ENCODE results near the gene DHX57.
A peak's percentile ranks its signal among the peaks of the same experiment; 100 is the strongest.

DHX57 gene, protein sequence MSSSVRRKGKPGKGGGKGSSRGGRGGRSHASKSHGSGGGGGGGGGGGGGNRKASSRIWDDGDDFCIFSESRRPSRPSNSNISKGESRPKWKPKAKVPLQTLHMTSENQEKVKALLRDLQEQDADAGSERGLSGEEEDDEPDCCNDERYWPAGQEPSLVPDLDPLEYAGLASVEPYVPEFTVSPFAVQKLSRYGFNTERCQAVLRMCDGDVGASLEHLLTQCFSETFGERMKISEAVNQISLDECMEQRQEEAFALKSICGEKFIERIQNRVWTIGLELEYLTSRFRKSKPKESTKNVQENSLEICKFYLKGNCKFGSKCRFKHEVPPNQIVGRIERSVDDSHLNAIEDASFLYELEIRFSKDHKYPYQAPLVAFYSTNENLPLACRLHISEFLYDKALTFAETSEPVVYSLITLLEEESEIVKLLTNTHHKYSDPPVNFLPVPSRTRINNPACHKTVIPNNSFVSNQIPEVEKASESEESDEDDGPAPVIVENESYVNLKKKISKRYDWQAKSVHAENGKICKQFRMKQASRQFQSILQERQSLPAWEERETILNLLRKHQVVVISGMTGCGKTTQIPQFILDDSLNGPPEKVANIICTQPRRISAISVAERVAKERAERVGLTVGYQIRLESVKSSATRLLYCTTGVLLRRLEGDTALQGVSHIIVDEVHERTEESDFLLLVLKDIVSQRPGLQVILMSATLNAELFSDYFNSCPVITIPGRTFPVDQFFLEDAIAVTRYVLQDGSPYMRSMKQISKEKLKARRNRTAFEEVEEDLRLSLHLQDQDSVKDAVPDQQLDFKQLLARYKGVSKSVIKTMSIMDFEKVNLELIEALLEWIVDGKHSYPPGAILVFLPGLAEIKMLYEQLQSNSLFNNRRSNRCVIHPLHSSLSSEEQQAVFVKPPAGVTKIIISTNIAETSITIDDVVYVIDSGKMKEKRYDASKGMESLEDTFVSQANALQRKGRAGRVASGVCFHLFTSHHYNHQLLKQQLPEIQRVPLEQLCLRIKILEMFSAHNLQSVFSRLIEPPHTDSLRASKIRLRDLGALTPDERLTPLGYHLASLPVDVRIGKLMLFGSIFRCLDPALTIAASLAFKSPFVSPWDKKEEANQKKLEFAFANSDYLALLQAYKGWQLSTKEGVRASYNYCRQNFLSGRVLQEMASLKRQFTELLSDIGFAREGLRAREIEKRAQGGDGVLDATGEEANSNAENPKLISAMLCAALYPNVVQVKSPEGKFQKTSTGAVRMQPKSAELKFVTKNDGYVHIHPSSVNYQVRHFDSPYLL (N-terminal part only)

GRCh38 chr2:38875576-38876367, at the start of gene DHX57, which contains the start of gene MORN2:
DHX57 (minus strand) TSS chr2:38875934; CDS start chr2:38868405, 7,529 bp downstream.
MORN2 (plus strand) TSS chr2:38875976.
- peak; percentile 82 for DNase-seq

GRCh38 chr2:38922902-38923301, 47.2 kb upstream of the DHX57 start:
- DNase-seq = no peak

DNA sequence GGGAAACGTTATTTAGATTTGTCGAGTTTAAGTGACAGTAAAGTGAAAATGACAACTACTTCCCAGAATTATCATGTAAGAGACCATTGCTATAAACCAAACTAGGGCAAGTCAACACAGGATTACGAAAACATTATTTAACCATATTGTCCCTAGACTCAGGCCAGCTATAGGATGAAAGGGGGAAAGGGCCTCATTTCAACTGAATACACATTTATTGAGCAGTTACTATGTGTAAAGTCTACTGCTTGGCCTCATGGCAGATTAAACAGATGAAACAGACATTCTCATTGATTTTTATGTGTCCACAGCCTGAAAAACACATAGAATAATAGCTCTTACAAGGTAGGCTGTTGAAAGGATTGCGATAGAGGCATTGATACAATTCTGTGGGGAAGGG, 46.7 kb upstream of the DHX57 start:
- DNase-seq = no peak

DNA sequence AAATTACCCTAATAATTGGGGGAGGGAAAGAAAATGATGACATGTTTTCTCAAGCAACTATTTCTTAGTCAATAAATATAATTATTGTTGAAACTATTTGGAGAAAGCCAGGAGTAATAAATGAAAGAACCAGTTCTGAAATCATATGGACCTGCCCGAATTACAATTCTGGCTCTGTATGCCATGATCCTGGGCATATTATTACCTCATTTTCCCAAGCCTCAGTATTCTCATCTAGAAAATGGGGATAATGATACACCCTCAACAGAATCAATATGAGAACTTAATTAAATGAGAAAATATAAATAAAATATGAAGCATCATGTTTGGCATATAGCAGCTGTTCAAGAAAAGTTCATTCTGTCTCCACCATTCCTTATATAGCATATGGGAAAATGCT, 36.9 kb upstream of the DHX57 start:
- no peak for DNase-seq

DNA sequence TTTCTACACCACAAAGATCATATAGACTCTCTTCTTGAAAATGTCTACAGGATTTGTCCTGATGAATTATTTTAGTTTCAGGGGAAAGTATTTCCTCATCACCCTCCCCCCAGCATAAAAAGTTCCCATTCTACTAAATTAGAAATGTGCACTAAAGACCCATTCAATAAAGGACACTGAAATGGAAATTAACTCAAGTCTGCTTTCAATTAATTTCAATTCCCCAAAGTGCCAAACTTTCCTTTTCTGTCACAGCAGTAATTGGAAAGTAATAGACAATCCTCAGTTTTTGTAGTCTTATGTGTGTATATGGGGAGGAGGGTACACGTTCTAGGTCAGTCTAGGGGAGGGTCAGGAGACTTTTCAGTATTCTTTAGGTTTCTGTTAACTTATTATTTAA, 35.5 kb upstream of the DHX57 start:
- DNase-seq = no peak

GRCh38 chr2:38909872-38910271, 34.1 kb upstream of the DHX57 start:
- peak; percentile 7 for DNase-seq

DNA sequence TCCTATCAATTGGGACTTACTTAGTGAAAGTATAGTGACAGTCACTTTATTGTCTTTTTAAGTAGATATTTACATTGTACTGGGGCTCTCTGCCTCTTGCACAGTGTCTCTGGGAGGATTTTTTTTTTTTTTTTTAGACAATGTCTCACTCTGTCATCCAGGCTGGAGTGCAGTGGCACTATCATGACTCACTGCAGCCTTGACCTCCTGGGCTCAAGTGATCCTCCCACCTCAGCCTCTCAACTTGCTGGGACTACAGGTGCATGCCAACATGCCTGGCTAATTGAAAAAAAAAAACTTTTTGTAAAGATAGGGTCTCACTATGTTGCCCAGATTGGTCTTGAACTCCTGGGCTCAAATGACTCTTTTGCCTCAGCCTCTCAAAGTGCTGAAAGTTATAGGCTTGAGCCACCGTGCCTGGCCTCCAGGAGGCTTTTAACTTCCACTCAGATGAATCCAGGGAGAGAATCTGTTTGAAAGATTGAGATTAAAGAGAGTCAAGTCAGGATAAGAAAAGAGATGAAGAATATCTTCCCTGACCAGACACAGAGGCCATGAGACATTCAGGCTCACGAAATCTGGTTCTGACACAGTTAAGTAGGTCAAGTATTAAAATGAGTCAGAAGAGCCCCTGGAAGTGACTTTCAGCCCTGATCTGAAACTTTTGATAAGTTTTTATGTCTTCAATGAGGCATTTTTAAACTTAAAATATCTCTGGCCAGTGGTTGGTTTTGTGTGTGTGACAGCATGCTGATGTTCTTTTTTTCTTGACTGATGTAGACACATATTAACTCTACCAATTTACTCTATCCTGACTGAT, 32.2 kb upstream of the DHX57 start:
- no peak for DNase-seq

DNA sequence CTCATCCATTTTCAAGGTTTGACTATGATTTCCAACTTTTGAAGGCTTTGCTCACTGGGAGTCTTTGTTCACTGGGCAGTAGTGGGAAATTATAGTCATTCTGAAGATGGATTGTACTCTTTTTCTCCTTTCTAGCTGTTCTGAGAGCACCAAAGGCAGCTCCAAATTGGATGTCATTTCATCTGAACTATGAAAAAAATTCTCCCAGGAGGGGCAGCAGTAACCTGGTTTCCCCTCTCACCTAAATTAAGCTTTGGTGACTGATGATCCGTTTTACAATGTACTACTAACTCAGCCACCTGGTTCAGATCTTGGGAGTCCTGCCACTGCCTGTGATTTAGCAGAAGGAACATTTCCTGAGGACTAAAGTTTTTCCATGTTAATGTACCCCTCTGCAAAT, 31.5 kb upstream of the DHX57 start:
- no peak for DNase-seq

DNA sequence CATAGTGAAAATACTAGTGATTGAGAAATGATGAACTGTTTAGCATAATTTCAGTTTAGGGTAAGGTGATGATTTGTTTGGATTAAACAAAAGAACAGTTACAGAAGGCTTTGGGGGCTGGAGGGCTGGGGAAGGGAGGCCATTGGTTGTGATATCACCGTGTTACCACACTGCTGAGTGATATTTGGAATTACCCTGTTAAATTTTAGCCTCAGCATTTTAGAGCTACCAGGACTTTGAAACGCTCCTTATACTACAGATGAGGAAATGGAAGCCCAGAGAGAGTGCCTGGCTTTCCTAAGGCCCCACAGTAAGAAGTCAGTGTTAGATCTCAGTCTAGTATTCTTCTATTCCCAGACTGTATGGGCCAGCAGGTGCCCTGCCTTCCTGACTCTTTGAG, 29.5 kb upstream of the DHX57 start:
- DNase-seq = no peak

GRCh38 chr2:38900726-38901125, 25.0 kb upstream of the DHX57 start:
- DNase-seq = no peak

- peak; percentile 13 for DNase-seq
These were observed 22.5 kb upstream of the DHX57 start for GRCh38 chr2:38898256-38898655.

DNA sequence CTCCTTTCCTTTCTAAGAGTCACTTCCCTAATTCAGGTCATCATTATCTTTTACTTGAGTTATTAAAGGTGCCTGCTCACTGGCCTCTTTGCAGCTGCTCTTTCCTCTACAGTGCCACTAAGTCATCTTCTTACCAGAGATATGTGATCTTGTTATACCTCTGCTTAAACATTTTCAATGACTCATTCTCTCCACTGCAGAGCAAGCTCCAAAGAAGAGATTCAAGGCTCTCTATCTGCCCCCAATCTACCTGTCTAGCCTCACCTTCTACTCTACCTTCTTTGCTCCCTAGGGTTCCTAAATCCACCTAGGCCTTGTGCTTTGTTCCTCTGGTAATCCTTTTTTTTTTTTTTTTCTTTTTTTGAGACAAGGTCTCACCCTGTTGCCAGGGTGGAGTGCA, 17.1 kb upstream of the DHX57 start:
- DNase-seq = no peak

- no peak for DNase-seq
These were observed 13.8 kb upstream of the DHX57 start, which contains the start of gene ARHGEF33 for GRCh38 chr2:38889575-38889974. ARHGEF33 (plus strand) TSS chr2:38889875; CDS start chr2:38919448, 29,573 bp downstream.

GRCh38 chr2:38889045-38889444, 13.3 kb upstream of the DHX57 start:
- no peak for DNase-seq

GRCh38 chr2:38887902-38888554, 12.3 kb upstream of the DHX57 start:
- DNase-seq = no peak

DNA sequence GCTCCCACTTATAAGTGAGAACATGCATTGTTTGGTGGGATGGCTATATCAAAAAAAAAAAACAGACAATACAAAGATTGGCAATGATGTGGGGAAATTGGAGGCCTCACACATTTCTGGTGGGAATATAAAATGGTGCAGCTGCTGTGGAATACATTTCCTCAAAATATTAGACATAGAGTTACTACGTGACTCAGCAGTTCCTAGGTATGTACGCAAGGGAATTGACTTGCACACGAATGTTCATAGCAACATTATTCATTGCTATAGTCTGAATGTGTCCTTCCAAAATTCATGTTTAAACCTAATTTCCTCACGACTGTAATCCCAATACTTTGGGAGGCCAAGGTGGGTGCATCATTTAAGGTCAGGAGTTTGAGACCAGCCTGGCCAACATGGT, 11.6 kb upstream of the DHX57 start:
- no peak for DNase-seq

DNA sequence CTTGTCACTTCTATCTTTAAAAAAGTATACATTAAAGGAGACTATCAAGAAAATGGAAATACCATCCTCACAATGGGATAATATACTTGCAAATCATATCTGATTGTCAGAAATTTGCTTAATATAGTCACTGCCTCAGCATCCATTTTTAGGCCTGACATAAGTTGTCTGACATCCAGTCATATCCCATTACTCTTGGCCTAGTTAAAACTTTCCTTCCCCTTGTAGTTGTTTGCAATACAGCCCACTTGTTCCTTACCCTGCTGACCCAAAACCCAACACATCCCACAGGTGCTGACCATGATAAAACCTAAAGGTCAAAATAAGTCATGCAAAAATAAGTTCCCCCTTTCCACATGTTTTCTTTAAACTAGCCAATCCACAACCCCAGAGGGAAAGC, 10.3 kb upstream of the DHX57 start:
- no peak for DNase-seq

GRCh38 chr2:38876407-38876806, 673 bp upstream of the DHX57 start:
- no peak for DNase-seq

DNA sequence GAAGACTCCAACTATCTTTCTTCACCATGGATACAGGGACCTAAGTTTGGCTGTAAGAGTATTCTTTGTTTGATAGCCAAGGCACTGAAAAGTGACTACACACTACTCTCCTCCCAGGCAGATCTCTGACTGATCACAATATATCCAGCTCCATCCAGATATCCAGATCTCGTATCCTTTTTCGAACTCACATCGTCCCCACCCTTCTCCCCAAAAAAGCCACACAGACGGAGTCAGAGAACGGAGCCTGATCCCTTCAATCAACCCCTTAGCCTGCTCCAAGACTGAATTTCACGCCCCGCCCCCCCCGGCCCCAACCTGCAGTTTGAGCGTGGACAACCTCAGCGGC, 533 bp downstream of the DHX57 start:
- peak; percentile 3 for DNase-seq

DNA sequence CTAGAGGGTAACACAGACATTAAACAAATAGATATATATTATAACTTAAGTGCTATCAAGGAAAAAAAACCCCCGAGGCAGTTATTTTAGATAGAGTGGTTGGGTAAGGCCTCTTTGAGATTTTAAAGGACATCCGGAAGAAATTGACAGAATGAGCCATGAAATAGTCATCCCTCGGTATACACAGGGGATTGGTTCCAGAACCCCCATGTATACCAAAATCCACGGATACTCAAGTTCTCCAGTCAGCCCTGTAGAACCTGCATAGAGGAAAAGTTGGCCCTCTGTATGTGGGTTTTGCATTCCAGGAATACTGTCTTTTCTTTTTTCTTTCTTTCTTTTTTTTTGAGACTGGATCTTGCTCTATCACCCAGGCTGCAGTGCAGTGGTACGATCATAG, 2.0 kb downstream of the DHX57 start:
- no peak for DNase-seq

GRCh38 chr2:38871432-38871831, 4.3 kb downstream of the DHX57 start:
- DNase-seq = no peak

Measured in HCEC 1CT (cell line).